ENCODE measurements around the gene PCNT.

Gene PCNT

GRCh38 chr21:46317710-46318463, 6.1 kb upstream of the PCNT start:
- no peak overlapping the region for H3K4me3 ChIP-seq (replicated peaks in 1 of 2; ENCODE audit: low read depth in 2 of 2, low read length in 2 of 2)
- TF ChIP-seq CTCF (IDR thresholded peaks at IDR 0.05; ENCODE audit: low read depth, low read length), result no peak
- no peak for DNase-seq (ENCODE audit: low read depth in 2 of 2)

GRCh38 chr21:46318464-46318845, 5.5 kb upstream of the PCNT start:
- no peak for DNase-seq (ENCODE audit: low read depth in 2 of 2)
- TF ChIP-seq CTCF (IDR thresholded peaks at IDR 0.05; ENCODE audit: low read depth, low read length), result no peak
- no peak overlapping the region for H3K4me3 ChIP-seq (replicated peaks in 1 of 2; ENCODE audit: low read depth in 2 of 2, low read length in 2 of 2)

DNA sequence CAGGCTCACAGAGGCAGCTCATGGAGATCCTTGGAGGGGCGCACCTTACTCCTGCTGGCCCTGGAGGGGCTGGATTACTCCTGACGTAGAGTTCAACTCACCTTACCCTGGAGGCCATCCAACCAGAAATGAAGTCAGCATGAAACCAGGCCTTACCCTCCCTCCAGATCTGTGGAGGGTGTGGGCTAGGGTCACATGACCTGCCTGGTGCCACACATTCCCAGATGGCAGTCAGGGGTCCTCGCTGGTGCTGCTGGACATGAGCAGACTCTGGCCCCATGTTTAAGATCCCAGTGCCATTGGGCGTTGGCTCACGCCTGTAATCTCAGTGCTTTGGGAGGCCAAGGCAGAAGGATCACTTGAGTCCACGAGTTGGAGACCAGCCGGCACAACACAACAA, 4.8 kb upstream of the PCNT start:
- no peak for TF ChIP-seq CTCF (IDR thresholded peaks at IDR 0.05; ENCODE audit: low read depth, low read length)
- no peak for DNase-seq (ENCODE audit: low read depth in 2 of 2)
- no peak overlapping the region for H3K4me3 ChIP-seq (replicated peaks in 1 of 2; ENCODE audit: low read depth in 2 of 2, low read length in 2 of 2)

- peak in 1 of 2 donors; percentile 8 for DNase-seq (ENCODE audit: low read depth in 2 of 2)
- TF ChIP-seq CTCF (IDR thresholded peaks at IDR 0.05; ENCODE audit: low read depth, low read length), result no peak
- no peak overlapping the region for H3K4me3 ChIP-seq (replicated peaks in 1 of 2; ENCODE audit: low read depth in 2 of 2, low read length in 2 of 2)
Observed at GRCh38 chr21:46320331-46320801, 3.6 kb upstream of the PCNT start.

- H3K4me3 ChIP-seq (replicated peaks in 1 of 2; ENCODE audit: low read depth in 2 of 2, low read length in 2 of 2), result peak overlapping the region; percentile 68 to 75
- peak; percentile 31 to 51 for DNase-seq (ENCODE audit: low read depth in 2 of 2)
Observed at GRCh38 chr21:46322351-46323226, 1.4 kb upstream of the PCNT start.

GRCh38 chr21:46323227-46323709, 688 bp upstream of the PCNT start:
- peak overlapping the region; percentile 68 to 75 for H3K4me3 ChIP-seq (replicated peaks in 1 of 2; ENCODE audit: low read depth in 2 of 2, low read length in 2 of 2)
- no peak for TF ChIP-seq CTCF (IDR thresholded peaks at IDR 0.05; ENCODE audit: low read depth, low read length)
- DNase-seq (ENCODE audit: low read depth in 2 of 2), result peak; percentile 10 to 29

More at GRCh38 chr21:46322351-46323226, 1.4 kb upstream of the PCNT start:
- TF ChIP-seq CTCF (IDR thresholded peaks at IDR 0.05; ENCODE audit: low read depth, low read length), result no peak

All from cardiac fibroblast (primary cell).